Measurements from ENCODE around the gene MGRN1.

Gene MGRN1

DNA sequence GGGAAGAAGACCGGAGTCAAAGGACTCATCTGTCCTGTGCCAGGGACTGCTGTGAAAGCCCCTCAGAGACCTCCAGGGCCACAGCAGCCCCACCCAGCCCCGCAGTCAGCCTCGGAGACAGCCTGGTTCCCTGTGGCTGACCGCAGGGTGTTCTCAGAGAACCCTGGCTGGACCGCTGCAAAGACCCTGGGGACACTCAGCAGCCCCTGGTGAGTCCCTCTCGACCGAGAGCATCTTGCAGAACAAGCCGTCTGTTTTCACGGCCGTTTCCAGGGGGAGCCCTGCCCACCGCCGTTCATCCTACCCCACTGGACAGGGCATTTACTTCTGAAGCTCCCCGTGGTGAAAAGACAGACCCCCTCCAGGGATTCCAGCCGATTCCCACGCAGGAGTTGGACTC is 20.2 kb upstream of the MGRN1 start:
- no peak for DNase-seq (ENCODE audit: low read depth, low spot score)

DNA sequence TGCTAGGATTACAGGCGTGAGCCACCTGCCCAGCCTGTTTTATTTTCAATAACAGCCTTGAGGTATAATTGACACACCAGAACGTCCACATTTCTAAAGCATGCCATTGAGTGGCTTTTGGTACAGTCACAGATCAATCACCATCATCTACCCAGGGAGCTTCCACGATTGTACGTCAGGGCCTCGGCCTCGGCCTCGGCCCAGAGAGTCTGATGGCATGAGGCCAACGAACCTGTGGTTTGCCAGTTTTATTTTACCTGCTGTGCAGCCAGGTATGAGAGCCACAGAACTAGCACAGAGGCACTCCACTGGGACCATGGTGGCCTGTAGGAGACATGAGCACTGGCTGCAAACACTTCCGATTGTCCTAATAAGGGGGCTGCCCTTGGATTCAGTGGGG is 18.3 kb upstream of the MGRN1 start:
- no peak for DNase-seq (ENCODE audit: low read depth, low spot score)

GRCh38 chr16:4607841-4608703 is 16.6 kb upstream of the MGRN1 start:
- DNase-seq (ENCODE audit: low read depth, low spot score), result no peak

DNA sequence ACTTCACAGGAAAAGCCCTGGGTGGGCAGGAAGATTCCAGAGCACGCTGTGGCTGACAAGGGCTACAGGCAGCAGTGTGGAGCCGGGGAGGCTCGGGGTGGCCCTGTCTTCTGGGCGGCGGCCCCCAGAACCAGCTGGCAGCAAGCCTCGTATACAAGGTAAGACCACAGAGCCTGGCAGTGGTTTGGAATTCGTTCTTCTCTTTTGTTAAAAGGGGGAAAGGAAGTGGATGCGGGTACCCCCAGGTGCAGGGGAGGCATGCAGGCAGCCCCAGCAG is 16.0 kb upstream of the MGRN1 start:
- no peak for DNase-seq (ENCODE audit: low read depth, low spot score)

DNA sequence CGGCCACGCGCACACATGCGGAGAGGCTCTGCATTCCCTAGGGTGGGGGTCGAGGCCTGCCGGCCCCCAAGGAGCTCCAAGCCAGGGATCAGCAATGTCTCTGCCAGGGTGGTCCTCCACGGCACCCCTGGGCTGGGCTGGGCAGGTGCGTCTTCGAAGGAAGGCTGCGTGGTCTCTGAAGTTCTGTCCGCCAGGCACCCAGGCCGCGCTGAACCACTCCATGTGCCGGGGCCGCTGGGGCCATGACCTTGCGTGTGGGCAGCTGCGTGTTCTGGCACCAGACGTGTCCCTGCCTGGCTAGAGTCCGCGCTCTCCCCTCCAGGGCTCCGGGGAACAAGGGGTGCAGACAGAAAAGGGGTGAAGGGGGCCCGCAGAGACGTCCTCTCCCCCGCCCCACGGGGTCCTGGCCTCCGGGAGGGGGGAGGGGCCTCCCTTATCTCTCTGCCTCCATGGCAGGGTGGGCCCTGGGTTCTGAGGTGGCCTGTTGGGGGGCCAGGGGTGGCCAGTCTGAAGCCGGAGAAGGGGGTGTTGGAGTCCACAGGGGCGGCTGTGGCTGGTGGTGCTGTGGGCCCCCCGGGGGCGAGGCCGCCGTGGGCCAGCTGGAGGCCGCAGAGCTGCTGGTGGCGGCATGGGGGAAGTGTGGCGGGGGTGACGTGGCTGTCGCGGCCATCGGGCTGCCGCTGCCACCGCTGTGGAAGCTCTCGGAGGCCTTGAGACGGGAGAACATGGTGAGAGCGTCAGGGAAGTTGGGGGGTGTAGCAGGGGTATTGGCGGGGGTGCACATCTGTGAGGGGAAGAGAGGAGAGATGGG is 15.2 kb upstream of the MGRN1 start:
- no peak for DNase-seq (ENCODE audit: low read depth, low spot score)

GRCh38 chr16:4610011-4611005 is 14.3 kb upstream of the MGRN1 start:
- DNase-seq (ENCODE audit: low read depth, low spot score), result no peak

- no peak for DNase-seq (ENCODE audit: low read depth, low spot score)
Observed at GRCh38 chr16:4611337-4612021, 13.1 kb upstream of the MGRN1 start.

DNA sequence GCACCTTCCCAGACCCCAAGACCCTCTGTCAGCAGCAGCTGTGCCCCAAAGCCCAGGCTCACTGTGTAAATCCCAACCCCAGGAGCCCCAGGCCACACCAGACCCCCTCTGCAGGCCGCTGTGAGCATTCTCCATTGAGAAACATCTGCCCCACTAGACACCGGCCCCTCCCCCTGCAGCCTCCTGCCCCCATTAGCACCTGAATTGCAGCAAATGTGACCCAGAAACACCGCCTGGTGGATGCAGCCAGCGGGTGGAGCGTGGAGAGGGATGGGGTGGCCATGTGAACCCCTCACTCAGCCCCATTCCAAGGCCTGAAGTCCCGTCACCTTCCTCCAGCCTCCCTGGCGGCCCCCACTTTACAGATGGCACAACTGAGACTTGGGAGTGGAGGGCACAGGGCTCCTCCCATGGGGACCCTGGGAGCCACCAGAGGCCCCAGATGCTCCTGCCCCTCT is 12.1 kb upstream of the MGRN1 start:
- DNase-seq (ENCODE audit: low read depth, low spot score), result no peak

- no peak for DNase-seq (ENCODE audit: low read depth, low spot score)
Observed at GRCh38 chr16:4612977-4613635, 11.5 kb upstream of the MGRN1 start.

GRCh38 chr16:4613636-4614570 is 10.7 kb upstream of the MGRN1 start:
- no peak for DNase-seq (ENCODE audit: low read depth, low spot score)

DNA sequence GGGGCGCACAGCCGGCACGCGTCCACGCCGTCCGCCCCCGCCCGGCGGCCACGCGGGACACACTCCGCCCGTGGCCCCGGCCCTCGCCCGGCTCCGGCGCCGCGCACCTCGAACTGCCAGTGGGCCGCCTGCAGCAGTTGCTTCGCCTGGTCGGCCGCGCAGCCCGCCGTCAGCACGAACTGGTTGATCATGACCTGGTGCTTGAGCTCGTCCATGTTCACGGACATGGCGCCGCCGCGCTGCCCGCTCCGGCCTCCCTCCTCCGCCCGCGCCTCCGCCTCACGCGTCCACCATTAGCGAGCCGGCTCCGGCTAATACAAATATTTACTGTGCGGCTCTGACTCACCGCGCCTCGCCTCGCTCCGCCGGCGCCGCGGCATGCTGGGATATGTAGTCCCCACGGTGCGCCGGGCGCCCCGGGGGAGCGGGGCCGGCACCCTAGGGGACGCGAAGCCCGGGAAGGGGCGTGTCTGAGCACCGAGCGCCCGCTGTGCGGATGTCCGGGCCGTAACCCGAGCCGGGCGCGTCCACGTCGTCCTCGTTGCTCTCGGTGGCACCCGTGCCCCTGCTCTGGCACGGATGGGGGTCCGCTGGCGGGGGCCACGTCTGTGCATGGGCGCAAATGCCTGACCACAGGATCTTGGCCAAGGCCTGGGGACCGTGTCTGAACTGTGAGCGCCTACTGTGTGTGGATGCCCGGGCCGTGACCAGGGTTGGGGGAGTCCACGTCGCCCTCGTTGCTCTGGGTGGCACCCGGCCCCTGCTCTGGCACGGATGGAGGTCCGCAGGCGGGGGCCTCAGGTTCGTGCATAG is 9.8 kb upstream of the MGRN1 start, which contains the start of gene UBALD1:
TSS of gene UBALD1 (minus strand) at position 318 of the 813 bp plus-strand sequence. CDS start at position 227, 91 bp downstream.
- peak; percentile 64 for DNase-seq (ENCODE audit: low read depth, low spot score)

- DNase-seq (ENCODE audit: low read depth, low spot score), result no peak
Observed at GRCh38 chr16:4615384-4616046, 9.1 kb upstream of the MGRN1 start.

DNA sequence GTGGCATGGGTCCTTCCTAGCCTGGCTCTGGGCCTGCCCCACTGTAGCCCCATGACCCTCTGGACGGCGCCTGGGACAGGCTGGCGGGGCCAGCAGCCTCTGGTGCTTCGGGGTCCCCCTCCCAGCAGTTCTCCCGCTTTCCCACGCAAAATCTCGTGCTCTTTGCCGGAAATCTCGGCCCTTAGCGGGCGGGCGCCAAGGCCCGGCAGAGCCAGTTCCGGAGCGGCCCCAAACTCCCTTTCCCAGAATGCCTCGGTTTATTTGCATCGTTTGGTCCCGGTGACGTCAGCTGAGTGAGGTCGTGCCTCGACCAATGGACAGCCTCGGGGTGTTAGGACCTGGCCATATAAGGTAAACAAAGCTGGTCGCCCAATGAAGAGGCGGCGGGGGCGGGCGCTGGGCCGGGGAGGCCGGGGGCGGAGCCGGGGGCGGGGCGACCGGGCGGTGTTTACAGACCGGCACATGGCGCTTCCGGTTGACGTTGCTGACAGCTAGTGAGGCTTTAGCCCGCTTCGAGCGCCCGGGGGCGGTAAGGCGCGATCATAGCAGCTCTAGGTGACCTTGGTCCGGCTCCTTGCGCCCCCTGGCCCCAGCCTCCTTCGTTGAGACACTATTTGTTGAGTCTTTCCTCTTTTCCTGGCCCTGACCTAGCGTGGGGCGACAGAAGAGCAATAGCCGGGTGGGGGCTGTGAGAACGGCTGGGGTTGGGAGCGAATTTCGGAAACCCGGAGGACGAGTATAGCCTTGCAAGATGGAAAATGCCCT is 8.4 kb upstream of the MGRN1 start:
- DNase-seq (ENCODE audit: low read depth, low spot score), result peak; percentile 99

- DNase-seq (ENCODE audit: low read depth, low spot score), result no peak
Observed at GRCh38 chr16:4617880-4618279, 6.7 kb upstream of the MGRN1 start.

GRCh38 chr16:4618645-4619418 is 5.8 kb upstream of the MGRN1 start:
- no peak for DNase-seq (ENCODE audit: low read depth, low spot score)

DNA sequence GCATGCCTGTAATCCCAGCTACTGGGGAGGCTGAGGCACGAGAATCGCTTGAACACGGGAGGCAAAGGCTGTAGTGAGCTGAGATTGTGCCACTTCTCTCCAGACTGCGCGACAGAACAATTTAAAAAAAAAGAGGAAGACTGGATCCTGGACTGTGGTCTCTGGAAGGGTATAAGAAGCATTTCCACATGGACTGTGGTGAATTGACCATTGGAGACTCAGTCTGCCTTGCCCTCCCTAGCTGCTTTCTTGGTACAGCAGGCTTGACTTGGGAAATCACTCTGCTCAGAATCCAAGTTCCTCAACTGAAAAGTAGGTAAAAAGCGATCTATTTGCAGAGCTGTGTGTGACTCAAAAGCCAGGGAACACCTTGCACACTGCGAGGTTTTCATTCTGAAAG is 1.0 kb upstream of the MGRN1 start:
- DNase-seq (ENCODE audit: low read depth, low spot score), result no peak
